Measurements from ENCODE around the gene IFIT2.

GRCh38 chr10:89283936-89284475 lies 17.8 kb upstream of the IFIT2 start:
- TF ChIP-seq, protein P1, sequence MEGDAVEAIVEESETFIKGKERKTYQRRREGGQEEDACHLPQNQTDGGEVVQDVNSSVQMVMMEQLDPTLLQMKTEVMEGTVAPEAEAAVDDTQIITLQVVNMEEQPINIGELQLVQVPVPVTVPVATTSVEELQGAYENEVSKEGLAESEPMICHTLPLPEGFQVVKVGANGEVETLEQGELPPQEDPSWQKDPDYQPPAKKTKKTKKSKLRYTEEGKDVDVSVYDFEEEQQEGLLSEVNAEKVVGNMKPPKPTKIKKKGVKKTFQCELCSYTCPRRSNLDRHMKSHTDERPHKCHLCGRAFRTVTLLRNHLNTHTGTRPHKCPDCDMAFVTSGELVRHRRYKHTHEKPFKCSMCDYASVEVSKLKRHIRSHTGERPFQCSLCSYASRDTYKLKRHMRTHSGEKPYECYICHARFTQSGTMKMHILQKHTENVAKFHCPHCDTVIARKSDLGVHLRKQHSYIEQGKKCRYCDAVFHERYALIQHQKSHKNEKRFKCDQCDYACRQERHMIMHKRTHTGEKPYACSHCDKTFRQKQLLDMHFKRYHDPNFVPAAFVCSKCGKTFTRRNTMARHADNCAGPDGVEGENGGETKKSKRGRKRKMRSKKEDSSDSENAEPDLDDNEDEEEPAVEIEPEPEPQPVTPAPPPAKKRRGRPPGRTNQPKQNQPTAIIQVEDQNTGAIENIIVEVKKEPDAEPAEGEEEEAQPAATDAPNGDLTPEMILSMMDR (conservative IDR thresholded peaks at IDR 0.05; ENCODE audit: low read length) = no peak
- TF ChIP-seq EZH2phosphoT487 (IDR thresholded peaks at IDR 0.05; ENCODE audit: borderline replicate concordance) = no peak
